ENCODE data around the gene IL10RA.

GRCh38 chr11:117989351-117990102, 3.3 kb downstream of the IL10RA start:
- TF ChIP-seq HNF4A (conservative IDR thresholded peaks at IDR 0.05) (no peak), CTCF (IDR thresholded peaks at IDR 0.05; ENCODE audit: low read depth, low read length, missing input control) (no peak), REST (IDR thresholded peaks at IDR 0.05) (no peak), MAX (IDR thresholded peaks at IDR 0.05) (no peak), RAD21 (IDR thresholded peaks at IDR 0.05) (no peak), YY1 (IDR thresholded peaks at IDR 0.05) (no peak), FOXA1 (IDR thresholded peaks at IDR 0.05) (no peak), JUND (IDR thresholded peaks at IDR 0.05) (no peak), TAF1 (conservative IDR thresholded peaks at IDR 0.05) (no peak), ATF3 (IDR thresholded peaks at IDR 0.05) (no peak)

Data from liver (tissue), 3 donors.